ENCODE results near the gene KIF21B. TPM values are rescaled to one million over a fixed set of nuclear protein-coding genes. Genes with fewer than 3 reads are reported as not detected.

KIF21B gene
- total and polyA plus RNA-seq, 2 of the 4 experiments (the other 2 are of a cell fraction) = 0.36 to 0.55 TPM

GRCh38 chr1:201049248-201049831, 25.8 kb upstream of the KIF21B start:
- H3K9me1 ChIP-seq (ENCODE audit: insufficient read depth, low read length) = no peaks in the 10 kb centered on the region
- WGBS, 2 experiments (ENCODE audit: extremely low coverage in 2 of 2, insufficient read length in 1 of 2) = 100% methylated on average over 1 of the region's 5 CpGs; no CpG with 5 or more reads in 1 of the 2 experiments
- H2BK20ac ChIP-seq (ENCODE audit: low read depth, low read length) = no peak overlapping the region
- no peak overlapping the region for H3K18ac ChIP-seq (ENCODE audit: low read depth, low read length)
- in situ Hi-C loops (cut with MboI; ENCODE audit: low sequenced_read_pairs) (loop anchor here (10.0 kb wide), 1 partner anchor 425 kb away; the partner anchor contains the start of gene KIF14), dilution Hi-C loops (cut with HindIII; ENCODE audit: low sequenced_read_pairs, unreplicated experiment) (no loop called here), intact Hi-C loops (cut with micrococcal nuclease) (no loop called here)
- H2AK9ac ChIP-seq (replicated peaks; ENCODE audit: low read depth, low read length, poor library complexity) = no peak overlapping the region
- H3K79me1 ChIP-seq (ENCODE audit: low read depth in 1 of 2, low read length in 2 of 2) = no peaks in the 10 kb centered on the region
- no peak overlapping the region for H3K4me3 ChIP-seq (ENCODE audit: insufficient read depth, low read depth, low read length)
- no peak overlapping the region for H2BK5ac ChIP-seq (ENCODE audit: low read depth, low read length, poor library complexity, severe bottlenecking)
- no peak overlapping the region for H2AFZ ChIP-seq (replicated peaks; ENCODE audit: low read length, poor library complexity)
- peaks cover 64% of the 10 kb centered on the region for H3K27me3 ChIP-seq (ENCODE audit: control insufficient read depth, insufficient read depth, low read length)
- H4K5ac ChIP-seq (ENCODE audit: low read depth, low read length) = no peak overlapping the region
- no peak overlapping the region for H3K4ac ChIP-seq (ENCODE audit: low read depth, low read length)
- H3K9ac ChIP-seq (ENCODE audit: low read depth, low read length) = no peak overlapping the region
- H3K14ac ChIP-seq (replicated peaks; ENCODE audit: low read depth, low read length) = no peak overlapping the region
- no peaks in the 10 kb centered on the region for H3K9me3 ChIP-seq (ENCODE audit: control insufficient read depth, insufficient read depth, low read length)
- H2BK120ac ChIP-seq (ENCODE audit: low read depth, low read length) = no peak overlapping the region
- DNase-seq = no peak
- ChIA-PET POLR2A (ENCODE audit: unreplicated experiment) (no interaction called here), CTCF (interaction anchor here (0.7 to 1.1 kb wide), 2 partner anchors 55 to 489 kb away, joined by 3 read pairs; no protein-coding TSS in a partner anchor)
- H2AK5ac ChIP-seq (ENCODE audit: low read depth, low read length) = no peak overlapping the region
- no peak overlapping the region for H3K4me2 ChIP-seq (ENCODE audit: low read depth, low read length)
- no TSS peak for BruUV-seq (replicated peaks)
- no peak overlapping the region for H3K23ac ChIP-seq (ENCODE audit: low read depth, low read length)
- H4K20me1 ChIP-seq (ENCODE audit: insufficient read depth, low read length) = no peaks in the 10 kb centered on the region
- H3K56ac ChIP-seq (ENCODE audit: extremely low read depth, insufficient read depth, low read length) = no peak overlapping the region
- H4K91ac ChIP-seq (ENCODE audit: insufficient read depth, low read depth, low read length) = no peak overlapping the region
- H2BK15ac ChIP-seq (ENCODE audit: low read depth, low read length) = no peak overlapping the region
- no peaks in the 10 kb centered on the region for H3K4me1 ChIP-seq (ENCODE audit: control insufficient read depth, insufficient read depth, low read length)
- no peak for ATAC-seq (ENCODE audit: low read depth)
- no peak overlapping the region for H3K27ac ChIP-seq (ENCODE audit: insufficient read depth, low read length)
- H4K8ac ChIP-seq (ENCODE audit: low read depth in 2 of 2, low read length in 2 of 2) = no peak overlapping the region
- no peaks in the 10 kb centered on the region for H3K36me3 ChIP-seq (ENCODE audit: control insufficient read depth, insufficient read depth, low read length)
- TF ChIP-seq USF2 (IDR thresholded peaks at IDR 0.05; ENCODE audit: low read depth, low read length) = no peak
- no peak for TF ChIP-seq MAZ (IDR thresholded peaks at IDR 0.05; ENCODE audit: borderline replicate concordance, low read depth, low read length)
- TF ChIP-seq ELK1 (IDR thresholded peaks at IDR 0.05; ENCODE audit: borderline replicate concordance, low read depth, low read length) = no peak
- TF ChIP-seq FOS (IDR thresholded peaks at IDR 0.05; ENCODE audit: low read depth, low read length) = no peak
- TF ChIP-seq RFX5 (IDR thresholded peaks at IDR 0.05; ENCODE audit: low read depth, low read length) = no peak
- TF ChIP-seq, protein P1, sequence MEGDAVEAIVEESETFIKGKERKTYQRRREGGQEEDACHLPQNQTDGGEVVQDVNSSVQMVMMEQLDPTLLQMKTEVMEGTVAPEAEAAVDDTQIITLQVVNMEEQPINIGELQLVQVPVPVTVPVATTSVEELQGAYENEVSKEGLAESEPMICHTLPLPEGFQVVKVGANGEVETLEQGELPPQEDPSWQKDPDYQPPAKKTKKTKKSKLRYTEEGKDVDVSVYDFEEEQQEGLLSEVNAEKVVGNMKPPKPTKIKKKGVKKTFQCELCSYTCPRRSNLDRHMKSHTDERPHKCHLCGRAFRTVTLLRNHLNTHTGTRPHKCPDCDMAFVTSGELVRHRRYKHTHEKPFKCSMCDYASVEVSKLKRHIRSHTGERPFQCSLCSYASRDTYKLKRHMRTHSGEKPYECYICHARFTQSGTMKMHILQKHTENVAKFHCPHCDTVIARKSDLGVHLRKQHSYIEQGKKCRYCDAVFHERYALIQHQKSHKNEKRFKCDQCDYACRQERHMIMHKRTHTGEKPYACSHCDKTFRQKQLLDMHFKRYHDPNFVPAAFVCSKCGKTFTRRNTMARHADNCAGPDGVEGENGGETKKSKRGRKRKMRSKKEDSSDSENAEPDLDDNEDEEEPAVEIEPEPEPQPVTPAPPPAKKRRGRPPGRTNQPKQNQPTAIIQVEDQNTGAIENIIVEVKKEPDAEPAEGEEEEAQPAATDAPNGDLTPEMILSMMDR (conservative IDR thresholded peaks at IDR 0.05; ENCODE audit: low read depth, low read length) = no peak
- TF ChIP-seq BHLHE40 (IDR thresholded peaks at IDR 0.05; ENCODE audit: low read depth, low read length) = no peak
- no peak for TF ChIP-seq MAFK (IDR thresholded peaks at IDR 0.05; ENCODE audit: low read depth, low read length)
- TF ChIP-seq RAD21 (IDR thresholded peaks at IDR 0.05; ENCODE audit: low read length) = no peak
- TF ChIP-seq MXI1 (IDR thresholded peaks at IDR 0.05; ENCODE audit: borderline replicate concordance, low read depth, low read length) = no peak
- TF ChIP-seq RCOR1 (IDR thresholded peaks at IDR 0.05; ENCODE audit: insufficient replicate concordance, low read length) = no peak
- TF ChIP-seq CHD1 (IDR thresholded peaks at IDR 0.05; ENCODE audit: low read depth, low read length) = no peak
- TF ChIP-seq POLR2A (IDR thresholded peaks at IDR 0.05; ENCODE audit: low read depth, low read length) = no peak
- no peak for TF ChIP-seq SMC3 (IDR thresholded peaks at IDR 0.05; ENCODE audit: low read depth, low read length)
- no peak for TF ChIP-seq CEBPB (IDR thresholded peaks at IDR 0.05; ENCODE audit: low read depth, low read length)

Data from IMR-90 (cell line).